NCI-H69 (cell line): ENCODE measurements around the gene SPAG17.
A peak's percentile ranks its signal among the peaks of the same experiment; 100 is the strongest.

Experiments used
- DNase-seq: peaks from one replicate; lab custom pipeline; 2025; lab: John Stamatoyannopoulos, UW

Gene SPAG17

DNA sequence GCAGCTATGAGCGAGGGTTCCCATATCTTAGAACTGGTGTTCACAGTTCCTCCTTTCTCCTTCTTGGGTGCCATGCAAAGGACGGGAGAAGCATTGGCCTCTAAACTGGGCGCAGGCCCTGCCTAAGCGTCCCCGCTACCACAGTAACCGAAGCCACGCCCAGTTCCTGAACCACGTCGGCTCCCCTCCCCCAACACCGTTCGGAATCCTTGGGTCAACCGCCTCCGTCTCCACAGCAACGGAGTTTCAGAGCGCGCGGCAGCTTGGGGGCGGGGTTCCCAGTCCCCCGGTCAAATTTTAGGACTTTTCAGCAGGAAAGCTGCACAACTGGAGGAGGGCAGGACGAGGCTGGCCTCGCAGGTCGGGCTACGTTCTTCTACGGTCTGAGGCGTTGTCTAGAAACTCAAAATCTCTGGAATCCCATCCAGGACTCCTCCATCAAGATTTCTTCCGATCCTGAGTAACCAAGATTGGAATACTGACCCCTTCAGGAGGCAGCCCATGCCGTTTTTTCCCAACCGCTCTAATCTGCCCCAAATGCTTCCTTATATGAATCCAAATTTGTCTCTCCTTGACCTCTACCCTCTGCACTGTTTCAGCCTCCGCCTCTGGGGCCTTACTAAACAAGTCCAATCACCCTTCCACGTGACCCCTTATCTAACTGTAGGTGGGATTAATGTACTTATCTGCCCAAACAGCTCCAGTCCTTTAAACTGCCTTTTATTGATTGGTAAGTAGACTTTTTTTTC is at the start of gene SPAG17:
TSS of gene SPAG17 (minus strand) at position 145 of the 749 bp plus-strand sequence. CDS start at position 74, 71 bp downstream.
- DNase-seq, result peak; percentile 95

- DNase-seq, result no peak
These were observed 40.4 kb upstream of the SPAG17 start for GRCh38 chr1:118225471-118225870.

DNA sequence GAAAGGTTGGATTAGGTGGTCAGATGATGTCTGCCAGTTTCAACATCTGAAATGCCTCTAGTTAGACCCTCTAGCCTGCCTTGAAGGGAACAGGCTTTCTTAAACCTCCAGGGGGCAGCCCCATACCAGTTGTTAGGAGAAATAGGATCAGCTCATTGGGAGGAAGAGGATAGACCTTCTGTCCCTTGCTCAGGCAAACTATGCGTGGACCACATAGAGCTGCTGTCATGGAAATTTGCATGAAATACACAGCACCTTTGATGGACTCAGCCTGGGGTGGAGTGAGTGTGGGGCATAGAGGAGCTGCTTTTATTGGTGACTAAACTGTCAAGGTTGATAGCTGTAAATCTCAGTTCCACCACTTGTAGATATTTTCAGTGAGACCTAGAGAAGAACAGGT is 38.4 kb upstream of the SPAG17 start:
- peak; percentile 47 for DNase-seq

- no peak for DNase-seq
These were observed 34.4 kb upstream of the SPAG17 start for GRCh38 chr1:118219438-118219837.

- DNase-seq, result peak; percentile 37
These were observed 32.3 kb upstream of the SPAG17 start for GRCh38 chr1:118217141-118217838.

- no peak for DNase-seq
These were observed 29.8 kb upstream of the SPAG17 start for GRCh38 chr1:118214866-118215265.

- DNase-seq, result no peak
These were observed 25.7 kb upstream of the SPAG17 start for GRCh38 chr1:118210723-118211110.

- DNase-seq, result no peak
These were observed 25.2 kb upstream of the SPAG17 start for GRCh38 chr1:118210051-118210722.

GRCh38 chr1:118209648-118210047 is 24.6 kb upstream of the SPAG17 start:
- peak; percentile 68 for DNase-seq

DNA sequence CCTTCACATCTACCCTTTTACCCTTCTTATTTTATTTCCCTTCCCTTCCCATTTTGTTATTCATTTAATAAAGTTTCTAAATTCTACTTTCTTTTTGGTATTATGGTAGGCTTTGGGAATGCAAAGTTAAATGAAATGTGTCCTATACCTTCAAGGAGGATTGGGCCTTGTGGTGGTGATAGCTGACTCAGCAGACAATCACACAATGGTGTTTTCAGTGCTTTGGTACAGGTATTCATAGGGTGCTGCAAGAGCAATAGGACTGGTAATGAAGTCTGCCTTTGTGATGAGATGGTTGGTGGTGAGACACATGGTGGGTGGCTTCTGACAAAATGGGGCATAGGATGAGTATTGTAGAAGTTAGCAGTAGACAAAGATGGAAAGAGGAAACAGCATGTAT is 21.9 kb upstream of the SPAG17 start:
- DNase-seq, result no peak

GRCh38 chr1:118204648-118205047 is 19.6 kb upstream of the SPAG17 start:
- DNase-seq, result peak; percentile 37

GRCh38 chr1:118204105-118204504 is 19.1 kb upstream of the SPAG17 start:
- DNase-seq, result no peak

- no peak for DNase-seq
These were observed 17.1 kb upstream of the SPAG17 start for GRCh38 chr1:118202076-118202608.

DNA sequence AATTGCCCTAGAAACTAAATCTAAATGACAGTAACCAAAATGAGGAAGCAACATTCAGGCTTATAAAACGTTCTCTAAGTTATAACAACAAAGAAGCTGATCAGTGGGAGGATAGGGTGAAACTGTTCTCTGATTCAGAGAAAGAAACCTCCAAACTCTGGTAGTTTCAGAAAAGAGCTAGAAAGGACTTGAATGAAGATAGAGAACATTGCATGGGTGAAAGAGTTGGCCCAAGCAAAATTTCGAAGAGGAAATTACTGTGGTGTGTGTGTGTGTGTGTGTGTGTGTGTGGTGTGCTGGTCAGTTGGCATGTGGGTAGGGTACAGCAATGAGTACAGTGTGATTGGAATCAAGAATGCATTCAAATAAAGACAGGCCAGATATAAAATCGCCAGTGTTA is 16.5 kb upstream of the SPAG17 start:
- DNase-seq, result no peak

DNA sequence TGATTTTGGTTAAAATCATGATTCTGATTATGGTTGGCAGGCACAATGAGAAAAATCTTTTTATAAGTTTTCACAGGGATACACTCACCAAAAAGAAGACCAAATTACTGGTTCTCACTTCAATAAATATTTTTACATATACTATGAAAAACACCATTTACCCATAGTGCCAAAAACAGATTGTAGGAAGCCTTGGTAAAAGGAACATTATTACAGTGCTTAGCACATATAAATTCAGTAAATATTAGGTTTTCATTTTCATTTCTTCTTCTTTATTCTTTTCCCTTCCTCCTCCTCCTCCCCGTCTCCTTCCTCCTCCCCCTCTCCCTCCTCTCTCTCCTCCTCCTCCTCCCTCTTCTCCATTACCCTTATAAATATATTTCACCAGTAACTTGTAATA is 15.8 kb upstream of the SPAG17 start:
- no peak for DNase-seq

DNA sequence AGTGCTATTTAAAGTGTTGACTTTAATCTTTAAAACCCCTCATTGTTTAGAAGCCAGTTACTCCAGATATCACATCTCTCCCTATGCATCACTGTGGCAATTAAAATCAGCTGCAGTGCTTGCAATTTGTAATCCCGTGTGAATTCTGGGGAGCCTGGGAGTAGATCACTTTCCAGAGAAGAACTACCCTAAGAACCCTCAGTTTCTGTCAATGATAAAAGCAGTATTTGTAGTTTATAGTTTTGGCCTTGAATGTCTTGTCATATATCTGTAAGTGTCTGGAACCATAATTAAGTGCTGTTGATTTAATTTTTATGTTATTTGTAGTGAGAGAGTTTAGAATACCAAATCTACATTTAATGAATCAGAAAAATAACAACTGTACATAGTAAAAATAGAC is 5.5 kb upstream of the SPAG17 start:
- peak; percentile 1 for DNase-seq

DNA sequence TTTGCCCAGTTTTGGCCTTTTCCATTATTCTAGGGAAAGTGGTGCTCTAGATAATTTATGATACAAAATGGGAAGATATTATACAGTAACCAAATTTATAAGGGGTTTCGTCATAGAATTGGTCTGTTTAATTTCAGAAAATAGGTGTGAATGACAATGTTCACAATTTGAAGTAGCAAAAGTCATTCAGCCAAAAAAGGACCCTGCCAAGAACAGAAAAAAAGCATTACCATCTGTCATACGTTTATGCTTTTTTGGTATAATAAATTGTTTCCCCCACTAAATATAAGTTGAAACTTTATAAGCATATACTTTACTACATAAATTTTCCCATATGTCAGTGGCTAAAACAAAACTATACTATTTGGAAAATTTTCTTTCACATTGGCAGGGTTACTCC is 4.5 kb upstream of the SPAG17 start:
- DNase-seq, result no peak

DNA sequence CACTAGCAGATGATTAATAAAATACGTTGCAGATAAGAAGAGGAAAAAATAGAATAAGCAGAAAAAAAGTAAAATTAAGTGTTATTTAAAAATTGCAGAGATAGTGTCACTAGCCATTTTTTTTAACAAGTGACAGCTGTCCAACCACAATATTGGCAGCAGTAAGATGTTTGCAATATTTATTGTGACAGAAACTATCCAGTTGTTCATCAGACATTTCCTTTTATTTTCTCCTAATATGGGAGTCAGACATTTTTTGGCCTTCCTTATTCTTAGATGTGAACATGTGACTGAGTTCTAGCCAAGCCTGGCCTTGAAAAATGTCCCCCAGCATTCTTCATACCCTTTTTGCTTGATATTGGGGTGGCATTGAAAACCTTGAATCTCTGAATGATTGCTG is 3.4 kb upstream of the SPAG17 start:
- no peak for DNase-seq

GRCh38 chr1:118186026-118186425 is 998 bp upstream of the SPAG17 start:
- DNase-seq, result peak; percentile 20

- DNase-seq, result peak; percentile 79
These were observed 317 bp downstream of the SPAG17 start for GRCh38 chr1:118184739-118185083.

- no peak for DNase-seq
These were observed 1.4 kb downstream of the SPAG17 start for GRCh38 chr1:118183586-118183985.

DNA sequence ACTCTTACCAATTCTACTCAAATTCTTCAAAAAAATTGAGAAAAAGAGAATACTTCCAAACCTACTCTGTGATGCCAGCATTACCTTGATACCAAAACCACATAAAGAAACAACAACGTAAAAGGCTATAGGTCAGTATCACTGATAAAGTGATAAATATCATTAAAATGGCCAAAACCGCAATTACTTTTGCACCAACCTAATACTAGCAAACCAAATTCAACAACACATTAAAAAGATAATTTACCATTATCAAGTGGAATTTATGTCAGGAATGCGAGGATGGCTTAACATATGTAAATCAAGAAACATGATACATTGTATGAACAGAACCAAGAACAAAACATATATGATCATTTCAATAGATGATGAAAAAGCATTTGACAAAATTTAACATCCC is 7.0 kb downstream of the SPAG17 start:
- DNase-seq, result no peak

DNA sequence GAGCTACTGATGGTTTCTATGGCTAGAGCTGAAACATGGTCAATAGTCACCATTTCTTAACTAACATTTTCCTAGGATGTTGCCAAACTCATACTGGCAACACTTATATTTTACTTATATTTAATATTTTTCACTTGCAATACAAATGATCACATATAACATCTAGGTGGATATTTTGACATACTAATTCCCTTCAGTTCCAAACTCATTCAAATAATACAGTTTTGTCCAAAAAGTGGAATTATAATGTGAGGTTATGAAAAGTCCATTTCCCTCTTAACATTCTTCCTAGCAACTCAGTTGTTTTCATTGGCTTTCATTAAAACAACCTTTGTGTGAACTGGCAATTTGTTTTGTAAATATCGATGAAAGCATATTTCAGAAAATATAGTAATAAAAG is 16.0 kb downstream of the SPAG17 start:
- DNase-seq, result no peak
